Dermis microvascular lymphatic vessel endothelial cell (primary cell): Measurements from ENCODE around the gene SART3. TPM values are rescaled to one million over a fixed set of nuclear protein-coding genes. Genes with fewer than 3 reads are reported as not detected.
"Not testable (repeated sequence)": the region's sequence is repeated elsewhere in the genome, so short reads cannot be mapped to it uniquely, and the experiment has no call there.

Experiments
- DNase-seq, 2 donors: peaks; one replicate each; pipeline versions ENCODE4 v3.0.0 to v3.0.0-alpha.2; 2010; ENCODE audit warnings: low read depth in 2 of 2
- total RNA-seq: library from RNA; depleted of rRNA; stranded (reverse); fragments of >200 nt; gene quantifications from 2 replicates; pipeline ENCODE4 v1.2.1, GENCODE V29; 2014

Gene SART3
- total RNA-seq, 1 donor from 2014 or later = 57.3 TPM

- peak; percentile 47 to 87 for DNase-seq
Observed at GRCh38 chr12:108563136-108563803, 2.3 kb upstream of the SART3 start.

GRCh38 chr12:108562348-108563135 lies 1.6 kb upstream of the SART3 start, which contains the start of gene ISCU:
Gene ISCU, plus strand, starts transcription at chr12:108562596. Its CDS starts 27 bp downstream, at chr12:108562623.
- DNase-seq = peak; percentile 90 to 97

DNA sequence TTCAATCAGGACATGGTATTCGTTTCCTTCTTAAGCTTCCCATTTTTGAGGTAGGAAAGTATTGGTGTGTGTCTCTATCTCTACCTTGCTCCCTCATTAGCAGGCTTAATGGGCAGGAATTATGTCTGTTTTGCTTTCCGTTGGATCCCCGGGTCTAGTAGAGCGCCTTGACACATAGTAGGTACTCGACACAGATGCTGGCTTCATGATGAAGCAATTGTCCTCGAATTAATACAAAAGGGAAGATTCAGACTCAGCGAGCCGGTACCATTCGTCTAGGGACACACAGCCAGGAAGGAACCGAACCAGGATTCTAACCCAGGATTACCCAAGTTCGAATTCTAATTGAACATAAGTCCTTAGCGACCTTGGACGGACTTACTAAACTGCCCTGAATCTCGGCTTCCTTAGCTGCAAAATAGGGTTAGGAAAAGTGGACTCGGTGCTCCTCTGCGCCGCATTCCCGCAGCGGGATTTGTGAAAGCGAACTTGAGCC lies 927 bp upstream of the SART3 start:
- no peak for DNase-seq

DNA sequence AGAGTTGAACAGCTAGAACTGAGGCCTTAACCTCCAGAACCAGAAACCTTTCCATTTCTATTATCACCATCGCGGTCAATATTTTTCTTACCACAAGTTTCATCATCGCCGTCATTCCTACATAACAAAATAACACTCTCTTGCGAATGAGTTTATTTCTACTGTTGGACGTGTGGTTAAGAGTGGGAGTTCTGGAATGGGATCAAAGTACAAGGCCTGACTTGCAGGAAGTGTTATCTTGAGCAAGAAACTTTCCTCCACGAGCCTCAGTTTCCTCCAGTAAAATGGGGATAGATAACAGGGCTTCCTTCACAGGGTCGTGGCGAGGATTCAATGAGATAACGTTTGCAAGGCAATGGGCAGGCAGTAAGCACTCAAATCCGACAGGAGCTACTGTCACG lies 652 bp downstream of the SART3 start:
- peak in 1 of 2 donors; percentile 22 for DNase-seq

DNA sequence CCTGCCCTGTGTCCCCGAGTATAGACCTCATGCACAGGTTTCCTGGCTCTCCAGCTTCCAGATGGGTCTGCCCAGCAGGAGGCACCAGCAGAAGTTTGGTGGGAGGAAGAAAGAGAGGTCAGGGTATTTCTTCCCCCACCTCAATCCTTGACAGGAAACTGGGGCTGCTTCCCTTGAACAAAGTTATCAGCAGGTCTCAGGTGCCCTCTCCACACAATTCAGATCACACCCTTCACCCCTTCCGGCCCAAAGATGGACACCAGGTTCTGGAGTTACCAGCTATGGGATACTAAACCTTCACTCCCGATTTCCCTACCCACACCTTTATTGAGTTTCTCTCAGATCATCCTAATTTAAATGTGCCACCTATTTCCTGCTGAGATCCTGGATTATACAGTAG lies 1.2 kb downstream of the SART3 start:
- no peak for DNase-seq

DNA sequence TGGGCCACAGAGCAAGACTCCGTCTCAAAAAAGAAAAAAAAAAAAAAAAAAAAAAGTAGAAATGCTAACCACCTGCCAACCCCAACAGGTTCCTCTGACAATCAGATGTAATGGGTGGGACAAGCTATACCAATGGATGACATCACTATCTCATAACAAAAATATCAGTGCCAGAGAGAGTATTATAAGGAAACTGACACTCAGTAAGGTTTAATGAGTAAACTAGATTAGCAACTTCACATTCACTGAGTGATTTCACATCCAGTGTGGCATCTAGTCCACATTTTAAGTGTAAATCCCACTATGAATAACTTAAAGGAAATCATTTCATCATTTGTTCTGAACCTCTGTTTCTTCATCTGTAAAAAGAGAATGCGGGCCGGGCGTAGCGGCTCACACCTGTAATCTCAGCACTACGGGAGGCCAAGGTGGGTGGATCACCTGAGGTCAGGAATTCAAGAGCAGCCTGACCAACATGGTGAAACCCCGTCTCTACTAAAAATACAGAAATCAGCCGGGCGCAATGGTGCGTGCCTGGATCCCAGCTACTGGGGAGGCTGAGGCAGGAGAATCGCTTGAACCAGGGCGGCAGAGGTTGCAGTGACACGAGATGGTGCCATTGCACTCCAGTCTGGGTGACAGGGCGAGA lies 1.8 kb downstream of the SART3 start:
- DNase-seq = no peak

GRCh38 chr12:108555383-108555782 lies 5.6 kb downstream of the SART3 start:
- not testable (repeated sequence) for DNase-seq

DNA sequence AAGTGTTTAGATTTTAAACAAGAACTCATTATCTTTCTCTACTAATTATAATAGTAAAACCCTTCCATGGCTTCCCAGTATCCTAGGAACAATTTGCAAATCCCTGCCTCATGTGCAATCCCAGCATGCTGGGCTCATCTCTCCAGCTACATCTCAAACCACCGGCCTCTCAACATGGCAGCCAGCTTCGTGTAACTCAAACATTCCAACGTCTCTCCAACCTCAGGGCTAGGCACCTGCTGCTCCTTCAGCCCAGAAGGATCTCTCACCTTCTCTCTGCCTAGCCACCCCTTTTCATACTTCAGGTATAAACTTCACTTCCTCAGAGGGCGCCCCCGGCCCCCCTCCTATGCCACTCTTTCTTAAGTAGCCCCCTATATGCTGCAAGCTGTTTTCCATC lies 7.2 kb downstream of the SART3 start:
- no peak for DNase-seq

GRCh38 chr12:108551535-108551934 lies 9.4 kb downstream of the SART3 start:
- no peak for DNase-seq

DNA sequence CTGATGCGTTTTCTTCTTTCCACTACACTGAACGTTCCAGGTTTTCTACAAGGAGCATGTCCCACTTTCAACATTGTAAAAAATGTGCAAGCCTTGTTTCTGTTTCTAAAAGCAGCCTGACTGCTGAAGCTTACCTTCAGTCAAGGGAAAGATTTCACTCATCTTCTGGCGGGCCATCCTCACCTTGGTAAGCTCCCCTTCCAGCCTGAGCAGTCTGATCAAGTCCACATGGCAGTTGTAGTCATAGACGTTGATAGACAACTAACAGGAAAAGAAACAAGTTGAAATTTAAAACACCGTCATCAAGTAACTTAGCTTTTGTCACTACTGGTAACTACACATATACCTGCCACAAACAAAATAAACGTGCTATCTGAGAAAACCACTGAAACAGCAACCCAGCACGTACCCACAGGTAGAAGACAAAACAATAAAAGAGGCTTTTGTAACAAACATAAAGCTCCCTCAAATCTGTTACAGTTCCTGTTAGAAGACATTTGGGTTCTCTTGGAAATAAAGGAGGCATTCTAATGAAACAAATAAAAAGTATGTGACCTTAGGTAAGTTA lies 11.9 kb downstream of the SART3 start:
- no peak for DNase-seq

- DNase-seq = no peak
Observed at GRCh38 chr12:108547686-108548085, 13.3 kb downstream of the SART3 start.

- DNase-seq = no peak
Observed at GRCh38 chr12:108543652-108544051, 17.3 kb downstream of the SART3 start.

GRCh38 chr12:108542320-108542719 lies 18.7 kb downstream of the SART3 start:
- no peak for DNase-seq

DNA sequence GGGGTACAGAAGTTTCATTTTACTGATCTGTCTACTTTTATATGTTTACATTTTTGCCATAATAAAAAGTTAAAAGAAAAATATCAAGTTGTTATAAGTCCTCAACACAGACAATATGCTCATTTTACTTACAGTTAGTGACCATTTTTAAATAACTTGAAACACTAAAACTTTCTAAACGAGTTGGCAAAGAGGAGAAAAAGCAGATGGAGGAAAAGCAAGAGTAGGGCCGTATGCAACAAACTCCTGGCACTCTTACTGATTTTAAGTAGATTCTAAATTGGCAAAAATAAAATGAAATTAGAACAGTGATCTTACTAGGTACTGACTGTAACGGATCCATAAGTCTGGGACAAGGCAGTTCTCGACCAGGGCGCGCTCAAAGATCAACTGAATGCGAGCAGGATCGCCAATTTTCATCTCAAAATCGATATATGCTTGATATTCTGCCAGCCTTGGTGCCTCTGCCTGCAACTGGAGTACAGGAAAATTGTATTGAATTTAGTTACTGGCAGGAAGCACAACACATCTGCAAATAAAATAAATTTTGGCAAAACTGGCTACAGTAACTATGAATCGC lies 22.3 kb downstream of the SART3 start:
- DNase-seq = no peak

DNA sequence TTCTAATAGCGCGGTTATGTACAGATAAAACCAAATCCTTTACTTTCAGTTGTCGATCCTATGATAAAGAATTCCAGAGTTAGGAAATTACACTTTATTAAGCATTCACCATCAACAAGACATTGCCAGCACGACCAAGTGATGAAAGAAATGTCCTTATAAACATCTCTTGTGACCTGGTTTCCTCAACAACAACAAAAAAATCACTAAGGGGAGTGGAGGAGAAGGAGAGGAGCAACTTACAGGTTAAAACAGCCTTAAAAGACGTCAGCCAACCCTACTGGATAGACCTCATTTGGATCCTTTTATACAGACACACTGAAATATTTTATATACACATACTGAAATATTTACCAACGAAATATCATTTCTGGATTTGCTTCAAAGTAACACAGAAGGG lies 22.8 kb downstream of the SART3 start:
- DNase-seq = no peak

GRCh38 chr12:108531929-108532848 lies 28.8 kb downstream of the SART3 start:
- DNase-seq = no peak

DNA sequence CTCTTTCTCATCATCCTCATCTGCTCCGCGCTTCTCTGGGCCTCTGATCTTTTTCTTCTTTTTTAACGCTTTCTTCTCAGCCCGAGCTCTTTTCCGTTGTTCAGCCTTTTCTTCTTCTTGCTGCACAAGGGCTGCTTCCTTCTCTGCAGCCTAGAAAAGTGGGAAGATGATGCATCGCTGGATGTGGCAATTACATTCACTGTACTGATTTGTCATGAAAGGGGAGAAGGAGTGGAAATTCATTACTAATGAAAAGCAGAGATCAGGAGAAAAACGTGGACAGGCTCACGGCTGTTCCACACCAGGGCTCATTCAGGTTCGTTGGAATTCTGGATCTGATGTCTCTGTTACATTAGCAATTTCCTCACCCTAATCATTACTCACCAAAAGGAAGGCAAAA lies 30.8 kb downstream of the SART3 start:
- no peak for DNase-seq

- no peak for DNase-seq
Observed at GRCh38 chr12:108527166-108527496, 33.8 kb downstream of the SART3 start.

DNA sequence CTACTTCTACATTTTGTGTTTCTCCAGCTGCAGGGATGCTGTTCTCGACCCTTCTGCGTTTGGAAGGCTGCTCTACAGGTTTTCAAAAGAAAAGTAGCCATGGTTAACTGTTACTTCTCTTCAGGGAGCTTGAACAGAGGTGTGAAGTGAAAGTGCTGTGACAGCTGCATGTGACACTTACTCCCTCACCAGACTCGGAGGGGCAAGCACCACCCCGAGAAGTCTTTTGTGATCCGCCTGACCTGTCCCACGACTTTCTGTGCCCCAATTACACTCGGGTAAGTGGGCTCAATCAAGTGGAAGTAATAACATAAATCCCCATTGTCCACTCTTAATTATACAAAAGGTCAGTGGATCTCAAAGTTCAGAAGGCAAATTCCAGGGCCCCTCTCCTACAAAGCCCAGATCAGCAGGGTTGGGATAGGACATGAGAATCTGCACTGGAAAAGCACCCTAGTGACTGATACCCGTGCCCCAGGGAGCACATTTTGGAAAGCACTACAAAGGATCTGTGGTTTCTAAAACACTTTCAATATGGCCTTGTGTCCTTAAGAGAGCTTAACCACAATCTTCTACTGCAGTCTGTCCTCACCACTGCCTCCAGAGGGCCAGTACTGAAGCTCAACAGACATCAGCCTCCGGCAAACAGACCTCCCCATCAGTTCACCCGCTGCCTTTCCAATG lies 34.3 kb downstream of the SART3 start:
- no peak for DNase-seq

- DNase-seq = no peak
Observed at GRCh38 chr12:108525681-108526080, 35.3 kb downstream of the SART3 start.
